GM23338 (cell line): ENCODE measurements around the gene IER5L. TPM values are rescaled to one million over a fixed set of nuclear protein-coding genes. Genes with fewer than 3 reads are reported as not detected.

ENCODE experiments used
- ATAC-seq: fragments of 200-7000 bp; cut with Tn5 transposase; 3 replicates; pipeline ENCODE4 v1.9.1; 2020
- DNase-seq: peaks from one replicate; pipeline ENCODE4 v3.0.0-alpha.2; 2015; ENCODE audit warnings: low spot score
- H2AFZ ChIP-seq: fragments of 200-600 bp; sonication (generic); 2 replicates; pipeline ENCODE4 v1.8.0; 2016; ENCODE audit warnings: antibody characterized with exemption, mild to moderate bottlenecking, moderate library complexity
- H3F3A ChIP-seq: fragments of 200-600 bp; sonication (generic); replicated peaks from 2 replicates; pipeline ENCODE4 v1.8.0; 2017; ENCODE audit warnings: antibody characterized with exemption, mixed run types, low read depth
- H3K27ac ChIP-seq: fragments of 200-600 bp; sonication (generic); 2 replicates; pipeline ENCODE4 v1.6.1; 2016; ENCODE audit warnings: low read depth
- H3K27me3 ChIP-seq: fragments of 200-600 bp; sonication (generic); 2 replicates; pipeline ENCODE4 v1.8.0; 2016; ENCODE audit warnings: mild to moderate bottlenecking, mixed run types, moderate library complexity; ENCODE audit not compliant: insufficient read depth
- H3K36me3 ChIP-seq: fragments of 200-600 bp; sonication (generic); 2 replicates; pipeline ENCODE4 v1.8.0; 2016; ENCODE audit warnings: mild to moderate bottlenecking; ENCODE audit not compliant: insufficient read depth
- H3K4me1 ChIP-seq: fragments of 200-600 bp; sonication (generic); 2 replicates; pipeline ENCODE4 v1.8.0; 2016; ENCODE audit warnings: mild to moderate bottlenecking, moderate library complexity; ENCODE audit not compliant: insufficient read depth
- H3K4me2 ChIP-seq: fragments of 200-600 bp; sonication (generic); 2 replicates; pipeline ENCODE4 v1.7.1; 2017; ENCODE audit warnings: mixed run types
- H3K4me3 ChIP-seq: fragments of 200-600 bp; sonication (generic); 2 replicates; pipeline ENCODE4 v1.6.1; 2016; ENCODE audit warnings: mixed run types
- H3K79me2 ChIP-seq: fragments of 200-600 bp; sonication (generic); replicated peaks from 2 replicates; pipeline ENCODE4 v1.8.0; 2017; ENCODE audit warnings: mild to moderate bottlenecking; ENCODE audit not compliant: insufficient read depth
- H3K9me2 ChIP-seq: fragments of 200-600 bp; sonication (generic); 2 replicates; pipeline ENCODE4 v1.8.0; 2017; ENCODE audit not compliant: insufficient read depth
- H4K20me1 ChIP-seq: fragments of 200-600 bp; sonication (generic); replicated peaks from 2 replicates; pipeline ENCODE4 v1.8.0; 2017; ENCODE audit warnings: mild to moderate bottlenecking; ENCODE audit not compliant: insufficient read depth
- H3K27ac Mint-ChIP-seq: 2 replicates; pipeline ENCODE4 v1.8.0; 2020; ENCODE audit warnings: inconsistent platforms, mild to moderate bottlenecking, moderate library complexity, mixed read lengths
- H3K27me3 Mint-ChIP-seq: 3 replicates; pipeline ENCODE4 v1.8.0; 2022; ENCODE audit warnings: low read depth, mild to moderate bottlenecking, moderate library complexity, mixed read lengths, inconsistent platforms; ENCODE audit not compliant: insufficient read depth, poor library complexity
- H3K36me3 Mint-ChIP-seq: 3 replicates; pipeline ENCODE4 v1.8.0; 2021; ENCODE audit warnings: low read depth, mild to moderate bottlenecking, inconsistent platforms, moderate library complexity, mixed read lengths
- H3K4me1 Mint-ChIP-seq: 3 replicates; pipeline ENCODE4 v1.8.0; 2020; ENCODE audit warnings: mild to moderate bottlenecking, inconsistent platforms, mixed read lengths
- H3K4me3 Mint-ChIP-seq: 3 replicates; pipeline ENCODE4 v1.8.0; 2021; ENCODE audit warnings: moderate library complexity, mild to moderate bottlenecking, inconsistent platforms, mixed read lengths
- H3K9me3 Mint-ChIP-seq: 3 replicates; pipeline ENCODE4 v1.8.0; 2020; ENCODE audit warnings: moderate library complexity, mild to moderate bottlenecking, inconsistent platforms, mixed read lengths
- CTCF ChIP-seq, 2 experiments: fragments of 200-600 bp in 1 of 2; sonication (generic) in 1 of 2; conservative IDR thresholded peaks; 2 replicates each; pipeline versions ENCODE4 v1.5.1 to v1.6.1; 2016 to 2017; ENCODE audit warnings: antibody characterized with exemption in 2 of 2, low read depth in 2 of 2, mild to moderate bottlenecking in 2 of 2, moderate library complexity in 1 of 2
- ETS1 ChIP-seq: IDR thresholded peaks from 2 replicates; pipeline ENCODE4 v1.6.1; 2016; ENCODE audit warnings: antibody characterized with exemption
- EZH2 ChIP-seq: fragments of 200-600 bp; sonication (generic); IDR thresholded peaks from one replicate; pipeline ENCODE4 v1.8.0; 2017; ENCODE audit warnings: antibody characterized with exemption, mild to moderate bottlenecking, low read depth; ENCODE audit not compliant: unreplicated experiment
- POLR2AphosphoS5 ChIP-seq: IDR thresholded peaks from 2 replicates; pipeline ENCODE4 v1.6.1; 2016; ENCODE audit warnings: antibody characterized with exemption, low read depth
- REST ChIP-seq: IDR thresholded peaks from one replicate; pipeline ENCODE4 v1.6.1; 2018; ENCODE audit warnings: antibody characterized with exemption; ENCODE audit not compliant: unreplicated experiment
- ZNF114 ChIP-seq: fragments of 250-450 bp; sonication (Bioruptor Pico); IDR thresholded peaks from 2 replicates; pipeline ENCODE4 v1.5.0; 2020; ENCODE audit warnings: mild to moderate bottlenecking, moderate library complexity
- ZNF462 ChIP-seq: fragments of 250-450 bp; sonication (Bioruptor Pico); IDR thresholded peaks from 2 replicates; pipeline ENCODE4 v1.5.0; 2020; ENCODE audit warnings: mild to moderate bottlenecking, moderate library complexity
- polyA plus RNA-seq: library from polyadenylated mRNA; unstranded; fragments of >200 nt; fragmentation: Nextera tagmentation; extraction: Ambion mirVana; gene quantifications from 2 replicates; pipeline ENCODE4 v1.2.1, GENCODE V29; 2016
- total RNA-seq: library from RNA; depleted of rRNA; stranded (reverse); fragments of >200 nt; shearing (Covaris generic); gene quantifications from 2 replicates; pipeline ENCODE4 v1.2.3, GENCODE V29; 2014

The IER5L gene
- total and polyA plus RNA-seq, 2 experiments from 2014 or later = 0.19 to 0.90 TPM

- Histone ChIP-seq H3K4me2 (peak overlapping the region; percentile 94), H3K9me2 (no peaks in the 10 kb centered on the region), H3K36me3 (no peaks in the 10 kb centered on the region), H4K20me1 (peaks cover 6% of the 10 kb centered on the region), H3K27me3 (no peaks in the 10 kb centered on the region), H3K4me1 (peaks cover 21% of the 10 kb centered on the region), H3K27ac (peak overlapping the region; percentile 97), H3K4me3 (peak overlapping the region; percentile 83), H2AFZ (peak overlapping the region; percentile 73), H3K79me2 (peaks cover 29% of the 10 kb centered on the region), H3F3A (peaks cover 6% of the 10 kb centered on the region; the same call in 1 of the 2 replicates)
- TF ChIP-seq ZNF462 (no peak), POLR2AphosphoS5 (peak; percentile 49; the same call in 1 of the 2 replicates)
- peak; percentile 87 for ATAC-seq
- Mint-ChIP-seq H3K36me3 (peaks cover 4% of the 10 kb centered on the region; the same call in 1 of the 3 replicates), H3K27ac (peak overlapping the region; percentile 88), H3K27me3 (peaks cover 21% of the 10 kb centered on the region), H3K4me3 (peak overlapping the region; percentile 86), H3K4me1 (peaks cover 29% of the 10 kb centered on the region), H3K9me3 (no peaks in the 10 kb centered on the region)
- DNase-seq = peak; percentile 96
Measured at GRCh38 chr9:129208207-129209032, 30.4 kb upstream of the IER5L start.

GRCh38 chr9:129206905-129207304 lies 28.8 kb upstream of the IER5L start:
- H3K9me2 ChIP-seq = no peaks in the 10 kb centered on the region
- Mint-ChIP-seq H3K9me3 (no peaks in the 10 kb centered on the region), H3K27me3 (peaks cover 26% of the 10 kb centered on the region), H3K4me3 (no peak overlapping the region), H3K36me3 (no peaks in the 10 kb centered on the region), H3K27ac (no peak overlapping the region), H3K4me1 (peaks cover 31% of the 10 kb centered on the region)
- no peaks in the 10 kb centered on the region for H3K36me3 ChIP-seq
- peaks cover 21% of the 10 kb centered on the region for H3K4me1 ChIP-seq
- peaks cover 6% of the 10 kb centered on the region for H4K20me1 ChIP-seq
- peaks cover 21% of the 10 kb centered on the region for H3K79me2 ChIP-seq
- peaks cover 6% of the 10 kb centered on the region; the same call in 1 of the 2 replicates for H3F3A ChIP-seq
- H3K4me3 ChIP-seq = no peak overlapping the region
- no peak overlapping the region for H2AFZ ChIP-seq
- H3K27me3 ChIP-seq = no peaks in the 10 kb centered on the region
- no peak overlapping the region for H3K27ac ChIP-seq
- H3K4me2 ChIP-seq = no peak overlapping the region
- DNase-seq (no peak), ATAC-seq (no peak)
- TF ChIP-seq ZNF114 (CRISPR knock-in tag) (no peak), REST (no peak), CTCF (conservative IDR thresholded peaks at IDR 0.05; ENCODE audit: low read depth in 2 of 2) (no peak), ETS1 (no peak), EZH2 (no peak), POLR2AphosphoS5 (no peak)
